K562 (cell line): Measurements from ENCODE around the gene LAIR1. TPM values are rescaled to one million over a fixed set of nuclear protein-coding genes. Genes with fewer than 3 reads are reported as not detected.

Experiments
- ATAC-seq: fragments of 200-7000 bp; cut with Tn5 transposase; 3 replicates; pipeline ENCODE4 v1.9.1; 2020; ENCODE audit warnings: moderate library complexity
- Bru-seq: library from RNA; stranded (reverse); fragments of 400-500 nt; gene quantifications from one replicate; lab custom pipeline; 2021; lab: Mats Ljungman, UMichigan
- BruChase-seq, 2 experiments: library from RNA; stranded (reverse); fragments of 400-500 nt; gene quantifications; one replicate each; lab custom pipeline; 2021; lab: Mats Ljungman, UMichigan
- BruUV-seq: library from RNA; stranded (reverse); fragments of 400-500 nt; replicated peaks from 2 replicates; lab custom pipeline; 2021; lab: Mats Ljungman, UMichigan
- CTCF ChIA-PET: fragments of 300-600 bp; formaldehyde crosslinking; extraction: SDS; loops from one replicate; lab custom pipeline; 2021; ENCODE audit warnings: low intra/inter-chr PET ratio; lab: Yijun Ruan, JAX
- POLR2A ChIA-PET: fragments of 300-600, 350-650 bp; sonication (Branson Sonifier 250); formaldehyde crosslinking; extraction: SDS; loops from one replicate; lab custom pipeline; 2021; ENCODE audit warnings: antibody characterized with exemption, inconsistent platforms; lab: Yijun Ruan, JAX
- DNase-seq, 4 experiments: peaks; one replicate each; pipeline versions ENCODE4 v3.0.0 to v3.0.0-alpha.2; 2011 to 2018; ENCODE audit warnings: low spot score in 3 of 4, mixed read lengths in 3 of 4; ENCODE audit errors: extremely low read depth in 1 of 4
- FAIRE-seq: peaks from 2 replicates; lab custom pipeline; 2011; peaks lifted over from hg19 to GRCh38; lab: Jason Lieb, UNC
- H2AFZ ChIP-seq: 2 replicates; pipeline ENCODE4 v1.6.0; 2011; ENCODE audit warnings: low read depth, low read length, control low read depth, inconsistent platforms
- H3K27ac ChIP-seq: fragments of 200-600 bp; 3 replicates; pipeline ENCODE4 v1.8.0; 2011; ENCODE audit warnings: low read depth, mild to moderate bottlenecking, control low read depth, inconsistent platforms, low read length, moderate library complexity, mixed read lengths; ENCODE audit errors: extremely low read depth
- H3K27me3 ChIP-seq, 2 experiments: fragments of 300-600 bp in 1 of 2; 2 replicates in 1 of 2; 3 replicates in 1 of 2; pipeline versions ENCODE4 v1.6.0 to v1.8.0; 2011; ENCODE audit warnings: inconsistent platforms in 2 of 2, low read length in 2 of 2, mild to moderate bottlenecking in 1 of 2, mixed read lengths in 1 of 2, moderate library complexity in 1 of 2; ENCODE audit not compliant: control insufficient read depth in 2 of 2, insufficient read depth in 2 of 2
- H3K36me3 ChIP-seq: fragments of 300-600 bp; 3 replicates; pipeline ENCODE4 v1.8.0; 2011; ENCODE audit warnings: mild to moderate bottlenecking, low read length, inconsistent platforms; ENCODE audit not compliant: control insufficient read depth, insufficient read depth
- H3K4me1 ChIP-seq, 2 experiments: fragments of 200-600 bp in 1 of 2; replicated peaks in 1 of 2; 2 replicates in 1 of 2; 3 replicates in 1 of 2; pipeline versions ENCODE4 v1.5.1 to v1.8.0; 2011; ENCODE audit warnings: inconsistent platforms in 2 of 2, low read length in 2 of 2, mild to moderate bottlenecking in 1 of 2, mixed read lengths in 1 of 2, moderate library complexity in 1 of 2; ENCODE audit not compliant: control insufficient read depth in 2 of 2, insufficient read depth in 2 of 2
- H3K4me2 ChIP-seq: 2 replicates; pipeline ENCODE4 v1.6.1; 2011; ENCODE audit warnings: low read length, control low read depth, inconsistent platforms, mixed read lengths; ENCODE audit not compliant: insufficient read depth
- H3K4me3 ChIP-seq: fragments of 200-600 bp; sonication (generic), shearing (Covaris generic); 2 replicates; pipeline ENCODE4 v1.5.1; 2016; ENCODE audit warnings: control low read depth, inconsistent platforms
- H3K79me2 ChIP-seq: fragments of 200-600 bp; 3 replicates; pipeline ENCODE4 v1.8.0; 2011; ENCODE audit warnings: low read length, inconsistent platforms; ENCODE audit not compliant: control insufficient read depth, insufficient read depth
- H3K9ac ChIP-seq, 2 experiments: 2 replicates each; pipeline versions ENCODE4 v1.6.0 to v1.6.1; 2011; ENCODE audit warnings: low read depth in 2 of 2, low read length in 2 of 2, control low read depth in 1 of 2, inconsistent platforms in 1 of 2, mild to moderate bottlenecking in 1 of 2, mixed read lengths in 1 of 2; ENCODE audit not compliant: insufficient read depth in 1 of 2
- H3K9me1 ChIP-seq: one replicate; pipeline ENCODE4 v1.6.0; 2011; ENCODE audit warnings: inconsistent platforms, mild to moderate bottlenecking, low read length, moderate library complexity; ENCODE audit not compliant: control insufficient read depth, insufficient read depth
- H3K9me3 ChIP-seq: replicated peaks from 2 replicates; pipeline ENCODE4 v1.5.1; 2011; ENCODE audit warnings: low read depth, low read length, inconsistent platforms; ENCODE audit not compliant: control insufficient read depth, insufficient read depth
- H4K20me1 ChIP-seq: replicated peaks from 2 replicates; pipeline ENCODE4 v1.6.1; 2011; ENCODE audit warnings: low read length, inconsistent platforms, mixed read lengths; ENCODE audit not compliant: control insufficient read depth, insufficient read depth
- ARID3A ChIP-seq: IDR thresholded peaks from 2 replicates; pipeline ENCODE4 v1.6.1; 2012; ENCODE audit warnings: low read depth, low read length, improper control_type of control experiment, borderline replicate concordance
- BMI1 ChIP-seq: fragments of 150-350 bp; IDR thresholded peaks from 2 replicates; pipeline ENCODE4 v1.6.1; 2014; ENCODE audit warnings: low read length
- CBX3 ChIP-seq, 2 experiments: IDR thresholded peaks; 1 replicate in 1 of 2; 2 replicates in 1 of 2; pipeline ENCODE4 v1.6.1; 2012; ENCODE audit warnings: inconsistent platforms in 2 of 2, low read length in 2 of 2, borderline replicate concordance in 1 of 2, control low read depth in 1 of 2
- ERF ChIP-seq: fragments of 450-650 bp; formaldehyde crosslinking; IDR thresholded peaks from 2 replicates; pipeline ENCODE4 v1.4.0; 2020; ENCODE audit warnings: mild to moderate bottlenecking, mixed read lengths
- KDM4B ChIP-seq, 2 experiments: fragments of 450-650 bp in 1 of 2; sonication (generic) in 1 of 2; IDR thresholded peaks; 2 replicates each; pipeline ENCODE4 v1.6.1; 2016 to 2017; ENCODE audit warnings: borderline replicate concordance in 2 of 2, antibody characterized with exemption in 1 of 2, low read depth in 1 of 2, mild to moderate bottlenecking in 1 of 2
- KLF1 ChIP-seq: fragments of 450-650 bp; IDR thresholded peaks from 2 replicates; pipeline ENCODE4 v1.6.1; 2016; ENCODE audit warnings: missing genetic modification characterization, missing compliant biosample characterization
- MAFF ChIP-seq: IDR thresholded peaks from 2 replicates; pipeline ENCODE4 v1.6.1; 2012; ENCODE audit warnings: low read length, improper control_type of control experiment
- NFYB ChIP-seq: IDR thresholded peaks from 2 replicates; pipeline ENCODE4 v1.6.1; 2011; ENCODE audit warnings: mild to moderate bottlenecking, moderate library complexity; ENCODE audit not compliant: insufficient read length; ENCODE audit errors: extremely low read depth
- POLR2H ChIP-seq: IDR thresholded peaks from 2 replicates; pipeline ENCODE4 v1.6.1; 2016; ENCODE audit warnings: missing genetic modification characterization, low read depth, mild to moderate bottlenecking, control low read depth, missing compliant biosample characterization, moderate library complexity
- SRSF1 ChIP-seq: fragments of 200-400 bp; formaldehyde crosslinking; IDR thresholded peaks from 2 replicates; pipeline ENCODE4 v1.6.1; 2017; ENCODE audit warnings: mild to moderate bottlenecking, low read depth, low read length, moderate library complexity
- YBX1 ChIP-seq: fragments of 450-650 bp; IDR thresholded peaks from 2 replicates; pipeline ENCODE4 v1.7.1; 2016; ENCODE audit warnings: mild to moderate bottlenecking
- ZBTB12 ChIP-seq: fragments of 250-450 bp; sonication (Bioruptor Pico); IDR thresholded peaks from 2 replicates; pipeline ENCODE4 v1.4.0; 2020
- ZNF121 ChIP-seq: sonication (generic); formaldehyde crosslinking; conservative IDR thresholded peaks from 2 replicates; pipeline ENCODE4 v1.8.0; 2022; ENCODE audit warnings: missing genetic modification reagents
- ZNF75A ChIP-seq: fragments of 450-650 bp; formaldehyde crosslinking; IDR thresholded peaks from 2 replicates; pipeline ENCODE4 v1.4.0; 2020; ENCODE audit warnings: mild to moderate bottlenecking
- WGBS: fragments of 100-300 bp; shearing (Covaris generic); methylation state at CpG from one replicate; pipeline ENCODE4 v1.1.6; 2016; ENCODE audit warnings: low coverage, mixed read lengths; ENCODE audit not compliant: insufficient coverage; ENCODE audit errors: missing lambda C conversion rate; 5-methylcytosine and 5-hydroxymethylcytosine counted together
- in situ Hi-C: fragments of 300-500 bp; cut with MboI; formaldehyde crosslinking; loops from 4 replicates; pipeline ENCODE4 v1.15.0; 2018; ENCODE audit warnings: inconsistent platforms, mixed read lengths
- intact Hi-C: fragments of 100-400 bp; cut with micrococcal nuclease; formaldehyde crosslinking; loops from 2 replicates; pipeline ENCODE4 v1.14.2; 2022
- long read RNA-seq, 3 experiments: library from polyadenylated mRNA in 2 of 3; library from RNA in 1 of 3; unstranded in 2 of 3; stranded (forward) in 1 of 3; transcript quantifications; one replicate each; pipeline ENCODE4 v2.0.0, GENCODE V29; 2019 to 2022
- polyA minus RNA-seq, 3 experiments: library from RNA; depleted of rRNA, polyadenylated mRNA; stranded (reverse); fragments of >200 nt; gene quantifications; 2 replicates each; pipeline ENCODE4 v1.2.3, GENCODE V29; 2011
- polyA plus RNA-seq, 8 experiments: library from polyadenylated mRNA; depleted of rRNA in 4 of 8; stranded (reverse) in 5 of 8; unstranded in 3 of 8; fragments of >200 nt; fragmentation: Nextera tagmentation in 2 of 8; fragmentation: Illumina TruSeq in 1 of 8; extraction: Ambion mirVana in 2 of 8; extraction: Trizol in 1 of 8; gene quantifications; 2 replicates each; pipeline versions ENCODE4 v1.2.1 to v1.2.3, GENCODE V29; 2011 to 2014; ENCODE audit warnings: inconsistent platforms in 1 of 8, missing spikeins in 1 of 8
- total RNA-seq, 7 experiments: library from RNA; depleted of rRNA in 6 of 7; stranded (reverse); fragments of >200 nt in 6 of 7; fragmentation: Illumina TruSeq in 2 of 7; extraction: Trizol in 2 of 7; gene quantifications; 2 replicates each; pipeline versions ENCODE4 v1.2.1 to v1.2.3, GENCODE V29; 2011 to 2021; ENCODE audit warnings: low replicate concordance in 1 of 7
- TF ChIP-seq, protein P1 (sequence below): sonication (generic); IDR thresholded peaks from 2 replicates; pipeline ENCODE4 v1.6.1; 2016

The LAIR1 gene
- total RNA-seq (2011; cell fraction: chromatin; rRNA removed; ENCODE audit: low replicate concordance) = not detected in 2 replicates
- not detected in 2 replicates for total RNA-seq (2011; cell fraction: nucleolus; rRNA removed)
- total RNA-seq (2011; cell fraction: nucleoplasm; rRNA removed) = not detected in 2 replicates
- total RNA-seq (2014; rRNA removed) (not detected in 2 replicates), total RNA-seq (2014; rRNA removed; fragmentation: Illumina TruSeq; extraction: Trizol) (not detected in 2 replicates), total RNA-seq (2015; rRNA removed; fragmentation: Illumina TruSeq; extraction: Trizol) (0.23 and 0.54 TPM in 2 replicates), total RNA-seq (2021) (0.20 and 0.24 TPM in 2 replicates), polyA plus RNA-seq (2011; rRNA removed) (not detected in 2 replicates), polyA plus RNA-seq (2014; fragmentation: Illumina TruSeq; extraction: Trizol) (0.12 TPM in 1 of 2 replicates, not detected in the other), polyA plus RNA-seq (2014; fragmentation: Nextera tagmentation; extraction: Ambion mirVana) (not detected), polyA plus RNA-seq (2014; rRNA removed) (0.12 TPM in 1 of 2 replicates, not detected in the other), polyA minus RNA-seq (2011; rRNA and poly(A)+ RNA removed) (not detected in 2 replicates), Bru-seq, nascent RNA (percentile 9 among the genes with signal in this experiment), BruChase-seq, experiment 1, labeled RNA remaining after a 2-hour chase (percentile 5 among the genes with signal in this experiment), BruChase-seq, experiment 2, labeled RNA remaining after a 6-hour chase (percentile 10 among the genes with signal in this experiment)
- not detected in 2 replicates for polyA plus RNA-seq (2011; cell fraction: cytosol; rRNA removed)
- not detected in 2 replicates for polyA plus RNA-seq (2011; cell fraction: nucleus; rRNA removed)
- polyA plus RNA-seq (2012) = 0.40 and 7.6 TPM in 2 replicates
- polyA minus RNA-seq (2011; cell fraction: cytosol; rRNA and poly(A)+ RNA removed) = not detected in 2 replicates
- not detected in 2 replicates for polyA minus RNA-seq (2011; cell fraction: nucleus; rRNA and poly(A)+ RNA removed)
- long read RNA-seq, experiment 1 = 0 reads
- long read RNA-seq, experiment 2 = 0 reads
- long read RNA-seq, experiment 3 = 0 reads

DNA sequence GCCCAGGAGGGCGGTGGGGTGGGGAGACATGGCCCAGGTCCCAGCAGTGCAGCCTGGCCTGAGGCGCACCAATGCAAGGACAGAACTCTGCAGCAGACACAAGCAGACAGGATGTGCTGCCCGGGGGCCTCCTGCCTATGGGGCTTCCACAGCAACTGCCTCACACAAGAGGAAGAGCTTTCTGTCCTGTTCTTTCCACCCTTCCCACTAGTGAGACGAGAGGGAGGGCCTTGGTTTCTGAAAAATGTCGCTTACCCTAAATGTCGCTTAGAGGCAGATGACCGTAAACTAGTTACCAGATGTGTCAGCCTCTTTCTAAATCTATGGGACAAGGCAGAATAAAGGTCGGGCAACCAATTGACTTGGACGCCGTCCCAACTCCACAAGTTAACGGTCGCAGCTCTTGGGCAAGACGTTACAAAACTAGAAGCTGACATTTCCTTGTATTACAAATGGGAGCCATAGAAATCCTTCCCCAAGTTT is at the start of gene LAIR1:
Gene LAIR1, minus strand, starts transcription at position 157 of the 483 bp plus-strand sequence. Its CDS starts 127 bp downstream, at position 30.
- no TSS peak for BruUV-seq
- ATAC-seq (no peak), DNase-seq (no peak), FAIRE-seq (no peak)
- Histone ChIP-seq H3K4me3 (no peak within 1 kb of the TSS), H4K20me1 (no peaks in the 10 kb centered on the region), H3K27me3 (peaks cover 3 to 36% of the 10 kb centered on the region in 2 experiments; a peak in 4 of 5 replicates), H3K4me1 (peaks cover 0 to 3% of the 10 kb centered on the region in 2 experiments; a peak in 1 of 5 replicates), H3K9me3 (no peaks in the 10 kb centered on the region), H3K79me2 (no peaks in the 10 kb centered on the region), H3K4me2 (no peak within 1 kb of the TSS), H2AFZ (no peak within 1 kb of the TSS), H3K9me1 (no peaks in the 10 kb centered on the region), H3K9ac (no peak within 1 kb of the TSS), H3K36me3 (no peaks in the 10 kb centered on the region), H3K27ac (no peak within 1 kb of the TSS)
- ChIA-PET CTCF (no interaction called here), POLR2A (interaction anchor here (0.6 kb wide), 1 partner anchor 19 kb away, joined by 3 read pairs; no protein-coding TSS in a partner anchor)
- 18% methylated on average over 13 of the region's 13 CpGs for WGBS
- in situ Hi-C loops = loop anchor here (5.0 kb wide), 1 partner anchor 142 kb away; no protein-coding TSS in a partner anchor
- intact Hi-C loops = no loop called here
- no peak for TF ChIP-seq ZBTB12 (CRISPR knock-in tag)
- no peak for TF ChIP-seq NFYB
- TF ChIP-seq SRSF1 = no peak
- TF ChIP-seq ZNF121 (CRISPR knock-in tag) = no peak
- TF ChIP-seq ZNF75A = 0 out of 2 replicates have a peak, but pooled peaks have one; percentile 35
- no peak for TF ChIP-seq POLR2H (tag)
- TF ChIP-seq, protein P1, sequence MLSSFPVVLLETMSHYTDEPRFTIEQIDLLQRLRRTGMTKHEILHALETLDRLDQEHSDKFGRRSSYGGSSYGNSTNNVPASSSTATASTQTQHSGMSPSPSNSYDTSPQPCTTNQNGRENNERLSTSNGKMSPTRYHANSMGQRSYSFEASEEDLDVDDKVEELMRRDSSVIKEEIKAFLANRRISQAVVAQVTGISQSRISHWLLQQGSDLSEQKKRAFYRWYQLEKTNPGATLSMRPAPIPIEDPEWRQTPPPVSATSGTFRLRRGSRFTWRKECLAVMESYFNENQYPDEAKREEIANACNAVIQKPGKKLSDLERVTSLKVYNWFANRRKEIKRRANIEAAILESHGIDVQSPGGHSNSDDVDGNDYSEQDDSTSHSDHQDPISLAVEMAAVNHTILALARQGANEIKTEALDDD = peak; percentile 63
- no peak for TF ChIP-seq BMI1
- TF ChIP-seq KLF1 = no peak
- no peak for TF ChIP-seq ARID3A
- no peak for TF ChIP-seq CBX3 (IDR thresholded peaks at IDR 0.05; ENCODE audit: borderline replicate concordance in 1 of 2, low read length in 2 of 2)
- no peak for TF ChIP-seq MAFF
- TF ChIP-seq YBX1 = no peak
- TF ChIP-seq ERF (CRISPR knock-in tag) = 0 out of 2 replicates have a peak, but pooled peaks have one; percentile 34
- TF ChIP-seq KDM4B (IDR thresholded peaks at IDR 0.05; ENCODE audit: borderline replicate concordance in 2 of 2, low read depth in 1 of 2) = no peak
